Skeletal muscle satellite cell (primary cell): ENCODE results near the gene ZNF407.
A peak's percentile ranks its signal among the peaks of the same experiment; 100 is the strongest.

ENCODE experiments used
- H3K27me3 ChIP-seq: 2 replicates; pipeline ENCODE4 v1.7.0; 2013; ENCODE audit warnings: low read length; ENCODE audit not compliant: control insufficient read depth, insufficient read depth
- H3K36me3 ChIP-seq: 2 replicates; pipeline ENCODE4 v1.7.0; 2013; ENCODE audit warnings: mild to moderate bottlenecking, control low read depth, low read length; ENCODE audit not compliant: insufficient read depth
- H3K4me1 ChIP-seq: 2 replicates; pipeline ENCODE4 v1.7.0; 2013; ENCODE audit warnings: low read length; ENCODE audit not compliant: control insufficient read depth, insufficient read depth
- H3K4me2 ChIP-seq: 2 replicates; pipeline ENCODE4 v1.7.0; 2013; ENCODE audit warnings: mild to moderate bottlenecking, low read length
- H3K4me3 ChIP-seq: 2 replicates; pipeline ENCODE4 v1.7.0; 2013; ENCODE audit warnings: low read length
- H3K9ac ChIP-seq: 2 replicates; pipeline ENCODE4 v1.7.0; 2013; ENCODE audit warnings: mild to moderate bottlenecking, low read depth, low read length, moderate library complexity
- H3K9me3 ChIP-seq: replicated peaks from 2 replicates; pipeline ENCODE4 v1.7.0; 2013; ENCODE audit warnings: mild to moderate bottlenecking, control low read depth, low read length

Gene ZNF407

GRCh38 chr18:74778191-74778847 lies 180.6 kb downstream of the ZNF407 start:
- no peaks in the 10 kb centered on the region for H3K27me3 ChIP-seq
- H3K4me1 ChIP-seq = peaks cover 19% of the 10 kb centered on the region
- H3K4me3 ChIP-seq = no peak overlapping the region
- H3K36me3 ChIP-seq = no peaks in the 10 kb centered on the region
- no peaks in the 10 kb centered on the region for H3K9me3 ChIP-seq
- H3K9ac ChIP-seq = no peak overlapping the region
- H3K4me2 ChIP-seq = no peak overlapping the region

GRCh38 chr18:74784752-74785151 lies 187.1 kb downstream of the ZNF407 start:
- Histone ChIP-seq H3K9ac (no peak overlapping the region), H3K36me3 (no peaks in the 10 kb centered on the region), H3K27me3 (no peaks in the 10 kb centered on the region), H3K9me3 (no peaks in the 10 kb centered on the region), H3K4me2 (no peak overlapping the region), H3K4me1 (no peaks in the 10 kb centered on the region), H3K4me3 (no peak overlapping the region)

- Histone ChIP-seq H3K4me3 (no peak overlapping the region), H3K9ac (no peak overlapping the region), H3K4me2 (no peak overlapping the region), H3K4me1 (no peaks in the 10 kb centered on the region), H3K36me3 (no peaks in the 10 kb centered on the region), H3K9me3 (no peaks in the 10 kb centered on the region), H3K27me3 (no peaks in the 10 kb centered on the region)
These were observed 188.0 kb downstream of the ZNF407 start for GRCh38 chr18:74785632-74786031.

- Histone ChIP-seq H3K9ac (no peak overlapping the region), H3K27me3 (no peaks in the 10 kb centered on the region), H3K4me1 (peaks cover 3% of the 10 kb centered on the region), H3K36me3 (no peaks in the 10 kb centered on the region), H3K4me2 (no peak overlapping the region), H3K4me3 (no peak overlapping the region), H3K9me3 (no peaks in the 10 kb centered on the region)
These were observed 191.0 kb downstream of the ZNF407 start for GRCh38 chr18:74788657-74789056.

- Histone ChIP-seq H3K4me3 (no peak overlapping the region), H3K36me3 (no peaks in the 10 kb centered on the region), H3K4me1 (peaks cover 3% of the 10 kb centered on the region), H3K27me3 (no peaks in the 10 kb centered on the region), H3K4me2 (no peak overlapping the region), H3K9me3 (no peaks in the 10 kb centered on the region), H3K9ac (no peak overlapping the region)
These were observed 191.4 kb downstream of the ZNF407 start for GRCh38 chr18:74789078-74789477.

GRCh38 chr18:74790451-74790850 lies 192.8 kb downstream of the ZNF407 start:
- Histone ChIP-seq H3K9ac (no peak overlapping the region), H3K4me2 (no peak overlapping the region), H3K4me3 (no peak overlapping the region), H3K27me3 (no peaks in the 10 kb centered on the region), H3K4me1 (peaks cover 3% of the 10 kb centered on the region), H3K36me3 (no peaks in the 10 kb centered on the region), H3K9me3 (no peaks in the 10 kb centered on the region)

GRCh38 chr18:74791501-74792194 lies 194.0 kb downstream of the ZNF407 start:
- Histone ChIP-seq H3K4me2 (no peak overlapping the region), H3K4me1 (peaks cover 4% of the 10 kb centered on the region), H3K9ac (no peak overlapping the region), H3K36me3 (no peaks in the 10 kb centered on the region), H3K4me3 (no peak overlapping the region), H3K27me3 (no peaks in the 10 kb centered on the region), H3K9me3 (no peaks in the 10 kb centered on the region)

GRCh38 chr18:74793746-74794145 lies 196.1 kb downstream of the ZNF407 start:
- H3K36me3 ChIP-seq = no peaks in the 10 kb centered on the region
- H3K9me3 ChIP-seq = no peaks in the 10 kb centered on the region
- no peaks in the 10 kb centered on the region for H3K27me3 ChIP-seq
- no peak overlapping the region for H3K4me2 ChIP-seq
- H3K4me1 ChIP-seq = peaks cover 23% of the 10 kb centered on the region
- no peak overlapping the region for H3K4me3 ChIP-seq
- H3K9ac ChIP-seq = no peak overlapping the region

- H3K4me1 ChIP-seq = peaks cover 23% of the 10 kb centered on the region
- H3K4me2 ChIP-seq = no peak overlapping the region
- H3K9me3 ChIP-seq = no peaks in the 10 kb centered on the region
- no peaks in the 10 kb centered on the region for H3K36me3 ChIP-seq
- no peak overlapping the region for H3K4me3 ChIP-seq
- H3K27me3 ChIP-seq = no peaks in the 10 kb centered on the region
- no peak overlapping the region for H3K9ac ChIP-seq
These were observed 198.1 kb downstream of the ZNF407 start for GRCh38 chr18:74795751-74796150.

- H3K9me3 ChIP-seq = no peaks in the 10 kb centered on the region
These were observed 198.5 kb downstream of the ZNF407 start for GRCh38 chr18:74796211-74796610.

GRCh38 chr18:74796841-74797576 lies 199.3 kb downstream of the ZNF407 start:
- peak overlapping the region; percentile 76 for H3K4me2 ChIP-seq
- H3K9me3 ChIP-seq = no peaks in the 10 kb centered on the region
- H3K4me3 ChIP-seq = peak overlapping the region; percentile 15
- H3K9ac ChIP-seq = peak overlapping the region; percentile 26
- no peaks in the 10 kb centered on the region for H3K27me3 ChIP-seq
- H3K4me1 ChIP-seq = peaks cover 20% of the 10 kb centered on the region
- no peaks in the 10 kb centered on the region for H3K36me3 ChIP-seq

More at GRCh38 chr18:74796211-74796610, 198.5 kb downstream of the ZNF407 start:
- no peak overlapping the region for H3K9ac ChIP-seq
- no peaks in the 10 kb centered on the region for H3K36me3 ChIP-seq
- H3K4me2 ChIP-seq = no peak overlapping the region
- H3K4me1 ChIP-seq = peaks cover 23% of the 10 kb centered on the region
- no peak overlapping the region for H3K4me3 ChIP-seq
- no peaks in the 10 kb centered on the region for H3K27me3 ChIP-seq
